HG03139 (cell line): ENCODE data around the gene B3GNT9.

Source experiments
- ATAC-seq: cut with Tn5 transposase; IDR thresholded peaks from one replicate; pipeline ENCODE4 v1.9.1; 2021; ENCODE audit not compliant: unreplicated experiment

B3GNT9 gene

DNA sequence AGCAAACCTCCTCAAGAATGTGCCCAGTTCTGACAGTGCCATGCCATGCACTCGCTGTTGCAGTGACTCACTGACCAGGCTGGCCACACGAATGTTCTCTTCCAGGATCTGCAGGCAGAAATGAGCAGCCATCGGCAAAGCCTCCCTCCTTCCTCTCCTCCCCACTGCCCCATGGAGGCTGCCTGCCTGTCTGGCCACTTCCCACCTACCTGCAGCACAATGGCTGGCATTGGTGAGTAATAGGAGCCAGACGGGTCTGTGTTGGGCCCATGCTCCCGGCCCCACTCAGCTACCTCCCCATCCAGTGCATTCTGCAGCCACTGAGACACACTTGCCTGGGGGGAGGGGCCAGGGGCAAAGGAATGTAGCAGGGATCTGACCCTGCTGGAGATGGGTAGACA is 35.8 kb upstream of the B3GNT9 start:
- no peak for ATAC-seq

DNA sequence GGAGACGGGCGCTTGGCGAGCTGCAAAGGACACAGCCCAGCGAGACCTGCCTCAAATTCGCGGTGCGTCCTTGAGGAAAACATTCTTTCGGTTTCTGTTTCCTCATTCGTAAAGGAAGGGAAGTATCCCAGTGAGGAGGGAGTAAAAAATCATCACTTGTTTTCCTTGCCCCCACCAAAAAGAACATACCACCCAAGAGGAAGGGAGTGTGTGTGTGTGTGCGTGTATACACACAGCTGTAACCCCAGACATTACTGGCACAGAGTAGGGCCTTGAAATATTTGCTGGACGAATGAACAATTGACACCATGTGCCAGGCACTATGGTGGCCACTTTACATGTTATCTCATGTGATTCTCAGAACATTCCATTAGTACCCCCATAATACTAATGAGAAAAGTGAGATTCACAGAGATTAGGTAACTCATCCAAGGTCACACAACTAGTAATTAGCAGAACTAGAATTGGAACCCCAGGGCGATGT is 34.9 kb upstream of the B3GNT9 start:
- no peak for ATAC-seq

DNA sequence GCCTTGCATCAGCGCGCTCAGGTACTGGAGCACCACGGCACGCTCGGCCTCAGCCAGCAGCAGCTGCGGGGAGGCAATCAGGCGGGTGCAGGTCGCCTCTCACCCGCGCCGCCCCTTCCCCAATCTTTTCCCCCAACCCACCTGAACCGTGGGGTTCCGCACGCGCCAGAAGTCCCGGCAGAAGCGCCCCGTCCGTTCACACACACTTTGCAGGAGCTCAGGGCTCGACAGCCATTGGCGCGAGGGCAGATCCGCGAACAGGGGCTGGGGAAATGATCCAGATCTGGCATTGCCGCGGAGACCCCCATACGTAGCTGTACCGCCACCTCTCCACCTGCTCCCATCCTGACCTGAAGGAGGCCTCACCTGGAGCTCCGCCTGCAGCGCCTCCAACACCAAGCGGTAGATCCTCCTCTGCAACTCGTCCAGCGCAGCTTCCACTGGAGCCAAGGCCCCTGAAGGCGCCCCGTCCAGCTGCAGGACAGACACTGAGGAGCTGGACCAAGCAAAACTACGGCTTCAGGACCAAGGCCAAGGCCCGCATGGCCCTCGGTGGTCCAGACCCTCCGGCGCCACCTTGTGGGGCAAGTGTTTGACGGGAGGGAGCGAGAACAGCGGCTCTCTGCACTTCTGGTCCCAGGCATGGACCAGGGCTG is 34.3 kb upstream of the B3GNT9 start:
- ATAC-seq, result no peak

DNA sequence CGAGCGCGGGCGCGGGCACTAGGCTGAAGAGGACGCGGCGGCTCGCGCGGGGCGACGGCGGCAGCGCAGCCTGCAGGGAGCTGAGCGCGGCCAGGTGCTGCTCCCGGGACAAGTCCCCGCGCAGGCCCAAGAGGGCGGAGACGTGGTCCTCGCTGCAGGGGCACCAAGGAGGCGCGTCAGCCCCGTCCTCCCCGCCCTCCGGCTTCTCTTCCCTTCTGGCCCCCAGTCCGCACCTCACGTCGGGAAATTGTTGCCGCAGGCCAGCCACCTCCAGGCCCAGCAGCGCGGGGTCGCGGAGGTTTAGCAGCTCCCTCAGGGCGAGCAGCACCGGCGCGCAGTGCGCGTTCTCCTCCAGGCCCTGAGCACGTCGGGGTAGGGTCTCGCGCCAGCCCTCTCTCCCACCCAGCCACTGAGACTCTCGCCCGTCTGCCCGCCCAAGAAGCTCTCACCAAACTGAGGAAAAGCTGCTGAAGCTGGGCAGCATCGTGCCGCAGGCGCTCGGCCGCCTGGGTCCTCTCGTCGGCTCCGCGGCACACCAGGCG is 33.7 kb upstream of the B3GNT9 start:
- ATAC-seq, result no peak

GRCh38 chr16:67183627-67184452 is 33.0 kb upstream of the B3GNT9 start, which contains the start of gene MATCAP1:
MATCAP1 (minus strand) TSS chr16:67183963; CDS start chr16:67180610, 3,353 bp downstream.
- peak; percentile 93 for ATAC-seq

- no peak for ATAC-seq
Measured at GRCh38 chr16:67183284-67183626, 32.5 kb upstream of the B3GNT9 start.

DNA sequence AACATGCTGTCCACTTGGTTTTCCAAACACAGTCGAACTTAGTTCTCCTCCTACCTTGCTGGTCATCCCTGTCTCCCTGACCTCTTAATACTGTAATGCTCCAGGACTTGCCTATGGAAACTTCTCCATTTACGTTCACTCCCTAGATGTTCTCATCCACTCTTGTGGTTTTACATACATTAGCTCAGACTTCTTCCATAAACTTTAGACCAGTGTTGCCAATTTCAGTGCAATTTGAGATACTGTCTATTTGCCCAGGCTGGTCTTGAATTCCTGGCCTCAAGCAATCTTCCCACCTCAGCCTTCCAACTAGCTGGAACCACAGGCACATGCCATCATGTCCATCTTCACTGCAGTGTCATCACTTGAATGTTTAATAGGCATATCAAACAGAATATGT is 31.5 kb upstream of the B3GNT9 start:
- no peak for ATAC-seq

DNA sequence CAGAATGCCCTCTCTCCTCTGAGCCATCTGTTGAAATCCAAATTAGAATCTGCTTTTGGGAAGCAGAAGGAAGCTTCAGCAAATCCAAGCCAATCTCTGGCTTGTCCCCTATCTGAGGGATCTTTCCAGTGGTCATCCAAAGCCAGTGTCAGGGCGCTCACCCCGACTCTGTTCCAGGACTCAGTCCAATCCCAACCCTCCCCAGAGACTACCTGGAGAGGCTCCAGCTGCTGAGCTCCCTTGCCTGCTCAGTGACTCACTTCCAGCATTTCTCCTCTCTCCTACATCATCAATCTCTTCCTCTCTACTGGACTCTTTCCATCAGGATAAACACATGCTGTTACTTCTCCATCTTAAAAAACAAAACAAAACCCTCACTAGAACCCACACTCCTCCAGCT is 30.5 kb upstream of the B3GNT9 start:
- no peak for ATAC-seq

DNA sequence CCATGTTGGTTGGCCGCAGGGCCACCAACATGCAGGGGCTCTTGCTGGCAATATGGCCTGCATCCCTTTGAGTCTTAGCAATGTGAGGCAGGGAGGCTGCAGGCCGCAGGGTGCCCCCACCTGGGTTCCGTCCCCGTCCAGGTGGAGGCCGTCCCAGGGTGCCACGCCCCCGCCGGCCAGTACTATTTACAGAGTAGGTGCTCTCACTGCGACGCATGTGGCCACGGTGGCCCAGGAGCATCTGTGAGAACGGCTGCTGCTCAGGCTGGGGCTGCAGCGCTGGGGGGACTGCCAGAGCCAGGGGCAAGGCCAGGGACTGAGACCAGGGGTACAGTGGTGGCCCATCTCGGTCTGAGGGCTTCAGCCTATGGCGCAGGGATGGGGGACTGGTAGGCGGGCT is 29.4 kb upstream of the B3GNT9 start:
- no peak for ATAC-seq

GRCh38 chr16:67179421-67180080 is 28.8 kb upstream of the B3GNT9 start:
- ATAC-seq, result no peak

DNA sequence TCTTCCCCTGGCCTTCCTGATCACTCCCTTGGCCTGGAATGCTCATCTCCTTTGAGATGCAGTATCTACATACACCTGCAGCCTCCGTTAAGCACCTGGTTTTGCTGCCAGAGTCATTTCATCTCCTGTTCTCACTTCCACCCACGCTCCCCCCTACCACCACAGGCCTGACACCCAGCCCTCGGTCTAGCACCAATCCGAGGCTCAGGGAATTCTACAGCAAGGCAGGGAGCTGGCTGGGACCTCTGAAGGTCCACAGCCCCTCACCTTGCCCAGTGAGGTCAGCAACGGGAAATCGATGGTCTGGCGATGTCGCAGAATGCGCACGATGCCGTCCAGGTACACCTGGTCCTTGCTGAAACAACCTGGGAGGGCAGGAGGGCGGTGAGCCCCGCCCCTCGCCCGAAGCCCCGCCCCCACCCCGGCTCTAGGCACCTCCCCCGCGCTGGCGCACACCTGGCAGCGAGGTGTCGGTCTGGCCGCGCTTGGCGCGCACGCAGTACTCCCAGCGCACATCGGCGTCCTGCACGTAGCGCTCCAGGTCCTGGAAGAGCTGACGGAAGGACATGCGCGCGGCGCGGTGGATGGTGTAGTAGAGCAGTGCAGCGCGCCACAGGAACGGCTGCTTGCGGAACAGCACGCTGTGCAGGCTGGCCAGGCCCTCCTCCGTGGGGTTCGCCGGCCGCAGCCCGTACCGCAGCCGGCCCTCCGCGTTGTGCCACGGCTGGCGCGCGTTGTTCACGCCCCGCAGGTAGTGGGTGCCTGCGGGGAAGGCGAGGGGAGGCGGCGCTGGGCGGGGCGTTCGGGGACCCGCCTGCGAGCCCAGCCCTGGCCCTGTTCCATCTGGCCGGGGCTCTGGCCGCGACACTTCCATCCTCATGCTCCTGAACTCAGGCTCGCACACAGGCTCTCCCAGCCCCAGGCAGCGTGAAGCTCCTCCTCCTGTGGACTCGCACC is 27.2 kb upstream of the B3GNT9 start:
- no peak for ATAC-seq

DNA sequence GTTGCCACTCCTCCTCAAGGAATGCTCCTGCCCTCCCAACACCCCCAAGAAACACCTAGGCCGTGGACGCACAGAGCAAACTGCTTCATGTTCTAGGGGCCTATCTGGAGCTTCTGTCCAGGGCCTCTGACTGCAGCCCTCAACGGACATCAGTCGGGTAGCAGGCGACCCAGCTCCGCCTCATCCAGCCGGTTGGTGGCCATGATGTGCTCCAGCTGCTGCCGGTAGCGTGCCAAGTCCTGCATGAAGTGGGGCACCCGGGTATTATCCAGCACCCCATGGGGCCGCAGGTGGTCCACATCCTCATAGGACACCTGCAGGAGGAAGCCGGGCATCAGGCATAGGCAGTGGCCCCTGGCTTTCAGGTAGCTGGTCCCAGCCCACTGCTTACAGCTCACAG is 25.9 kb upstream of the B3GNT9 start:
- no peak for ATAC-seq

GRCh38 chr16:67174706-67175231 is 24.0 kb upstream of the B3GNT9 start:
- ATAC-seq, result no peak

GRCh38 chr16:67173808-67174705 is 23.3 kb upstream of the B3GNT9 start:
- ATAC-seq, result no peak

- no peak for ATAC-seq
Measured at GRCh38 chr16:67173323-67173722, 22.5 kb upstream of the B3GNT9 start.

GRCh38 chr16:67170949-67171649 is 20.3 kb upstream of the B3GNT9 start:
- peak; percentile 4 for ATAC-seq

GRCh38 chr16:67170168-67170948 is 19.6 kb upstream of the B3GNT9 start, which contains the start of gene NOL3:
NOL3 (plus strand) TSS chr16:67170538.
- ATAC-seq, result peak; percentile 36
